Type B pancreatic cell (in vitro differentiated cells): Measurements from ENCODE around the gene ADGRB3. TPM values are rescaled to one million over a fixed set of nuclear protein-coding genes. Genes with fewer than 3 reads are reported as not detected.

Experiments
- DNase-seq: peaks from one replicate; pipeline ENCODE4 v3.0.0; 2021; ENCODE audit warnings: mixed read lengths; ENCODE audit not compliant: unreplicated experiment; ENCODE audit errors: extremely low spot score
- H3K27ac Mint-ChIP-seq: 2 replicates; pipeline ENCODE4 v1.8.0; 2021; ENCODE audit warnings: mild to moderate bottlenecking, mixed read lengths
- H3K27me3 Mint-ChIP-seq: 2 replicates; pipeline ENCODE4 v1.8.0; 2021; ENCODE audit warnings: mixed read lengths
- H3K36me3 Mint-ChIP-seq: 2 replicates; pipeline ENCODE4 v1.8.0; 2021; ENCODE audit warnings: mixed read lengths
- H3K4me1 Mint-ChIP-seq: one replicate; pipeline ENCODE4 v1.8.0; 2021; ENCODE audit warnings: mixed read lengths; ENCODE audit not compliant: unreplicated experiment
- H3K4me3 Mint-ChIP-seq: 2 replicates; pipeline ENCODE4 v1.8.0; 2021; ENCODE audit warnings: mild to moderate bottlenecking, mixed read lengths
- H3K9me3 Mint-ChIP-seq: 2 replicates; pipeline ENCODE4 v1.8.0; 2021; ENCODE audit warnings: mixed read lengths
- CTCF ChIP-seq: fragments of 200-600 bp; sonication (generic); conservative IDR thresholded peaks from 2 replicates; pipeline ENCODE4 v1.5.0; 2021; ENCODE audit warnings: antibody characterized with exemption, mild to moderate bottlenecking
- total RNA-seq: library from RNA; stranded (reverse); gene quantifications from 2 replicates; pipeline ENCODE4 v1.2.1, GENCODE V29; 2021; ENCODE audit warnings: low replicate concordance

Gene ADGRB3
- total RNA-seq, 1 donor from 2014 or later: 2.0 TPM

GRCh38 chr6:69337311-69337710 is 702.2 kb downstream of the ADGRB3 start:
- no peaks in the 10 kb centered on the region for H3K4me1 Mint-ChIP-seq
- no peak for DNase-seq

GRCh38 chr6:69338431-69339162 is 703.5 kb downstream of the ADGRB3 start:
- no peaks in the 10 kb centered on the region for H3K36me3 Mint-ChIP-seq
- H3K9me3 Mint-ChIP-seq: no peaks in the 10 kb centered on the region

More at GRCh38 chr6:69337311-69337710, 702.2 kb downstream of the ADGRB3 start:
- no peak overlapping the region for H3K4me3 Mint-ChIP-seq
- H3K27me3 Mint-ChIP-seq: no peaks in the 10 kb centered on the region
- H3K27ac Mint-ChIP-seq: no peak overlapping the region
- no peak for TF ChIP-seq CTCF
- no peaks in the 10 kb centered on the region for H3K36me3 Mint-ChIP-seq
- H3K9me3 Mint-ChIP-seq: no peaks in the 10 kb centered on the region

GRCh38 chr6:69339163-69339550 is 704.1 kb downstream of the ADGRB3 start:
- TF ChIP-seq CTCF: no peak
- Mint-ChIP-seq H3K27ac (no peak overlapping the region), H3K4me1 (peaks cover 5% of the 10 kb centered on the region), H3K36me3 (no peaks in the 10 kb centered on the region), H3K9me3 (no peaks in the 10 kb centered on the region), H3K4me3 (no peak overlapping the region), H3K27me3 (no peaks in the 10 kb centered on the region)
- no peak for DNase-seq

More at GRCh38 chr6:69338431-69339162, 703.5 kb downstream of the ADGRB3 start:
- TF ChIP-seq CTCF: no peak
- Mint-ChIP-seq H3K4me1 (no peaks in the 10 kb centered on the region), H3K27me3 (no peaks in the 10 kb centered on the region), H3K4me3 (no peak overlapping the region), H3K27ac (no peak overlapping the region)
- no peak for DNase-seq

DNA sequence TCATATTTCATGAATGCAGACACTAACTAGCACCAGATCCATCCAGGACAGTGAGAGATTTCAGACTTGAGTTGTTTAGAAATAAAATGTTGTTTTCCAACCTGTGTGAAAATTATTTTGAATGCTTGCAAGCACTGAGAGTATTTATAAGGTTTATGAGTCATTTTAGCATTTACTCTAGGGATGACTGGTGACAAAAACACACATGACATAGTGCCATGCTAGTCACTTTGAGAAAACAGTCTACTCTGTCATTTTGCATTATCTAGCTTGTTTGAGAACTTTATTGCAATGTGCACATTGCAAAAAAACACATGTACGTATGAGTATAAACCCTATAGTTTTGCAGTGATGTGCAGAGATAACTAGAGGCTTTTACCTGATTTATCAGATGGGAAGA is 705.1 kb downstream of the ADGRB3 start:
- no peak for DNase-seq
- H3K9me3 Mint-ChIP-seq: no peaks in the 10 kb centered on the region
- H3K27ac Mint-ChIP-seq: no peak overlapping the region
- H3K4me3 Mint-ChIP-seq: no peak overlapping the region
- H3K4me1 Mint-ChIP-seq: peaks cover 5% of the 10 kb centered on the region
- no peaks in the 10 kb centered on the region for H3K27me3 Mint-ChIP-seq
- no peaks in the 10 kb centered on the region for H3K36me3 Mint-ChIP-seq
- TF ChIP-seq CTCF: no peak

DNA sequence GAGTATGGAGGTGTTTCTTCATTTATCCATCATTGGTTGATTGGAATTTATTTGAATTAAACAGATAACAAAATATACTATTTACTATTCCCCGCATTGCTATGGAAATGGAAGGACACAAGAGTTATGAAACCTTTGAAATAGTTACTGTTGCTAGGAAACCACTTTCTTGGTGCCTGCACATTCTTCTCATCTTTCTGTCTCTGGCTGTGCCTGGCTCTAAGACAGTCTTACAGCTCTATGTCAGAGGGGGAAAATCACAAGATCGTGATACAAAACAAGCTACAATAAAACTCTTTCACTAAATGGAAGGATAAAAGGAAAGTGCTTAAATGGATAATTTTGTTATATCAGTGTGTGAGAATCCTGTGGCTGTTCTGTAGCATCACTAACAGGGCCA is 708.8 kb downstream of the ADGRB3 start:
- Mint-ChIP-seq H3K27ac (no peak overlapping the region), H3K4me1 (peaks cover 5% of the 10 kb centered on the region)
- DNase-seq: no peak

More for the DNA sequence above, 708.8 kb downstream of the ADGRB3 start:
- Mint-ChIP-seq H3K36me3 (no peaks in the 10 kb centered on the region), H3K9me3 (peaks cover 5% of the 10 kb centered on the region), H3K27me3 (no peaks in the 10 kb centered on the region), H3K4me3 (no peak overlapping the region)
- no peak for TF ChIP-seq CTCF
